GM12865 (cell line): ENCODE measurements around the gene CD99.
"Not testable (repeated sequence)": the region's sequence is repeated elsewhere in the genome, so short reads cannot be mapped to it uniquely, and the experiment has no call there.

Experiments used
- DNase-seq: peaks from one replicate; pipeline ENCODE4 v3.0.0; 2010; ENCODE audit warnings: low read depth
- H3K4me3 ChIP-seq: 2 replicates; pipeline ENCODE4 v1.5.1; 2011; ENCODE audit warnings: mild to moderate bottlenecking, low read depth, low read length, control low read depth
- TF ChIP-seq, protein P1 (sequence below): IDR thresholded peaks from 2 replicates; pipeline ENCODE4 v1.5.1; 2011; ENCODE audit warnings: low read length, control low read depth, low read depth, inconsistent platforms; ENCODE audit not compliant: insufficient read depth; ENCODE audit errors: missing control alignments

CD99 gene

DNA sequence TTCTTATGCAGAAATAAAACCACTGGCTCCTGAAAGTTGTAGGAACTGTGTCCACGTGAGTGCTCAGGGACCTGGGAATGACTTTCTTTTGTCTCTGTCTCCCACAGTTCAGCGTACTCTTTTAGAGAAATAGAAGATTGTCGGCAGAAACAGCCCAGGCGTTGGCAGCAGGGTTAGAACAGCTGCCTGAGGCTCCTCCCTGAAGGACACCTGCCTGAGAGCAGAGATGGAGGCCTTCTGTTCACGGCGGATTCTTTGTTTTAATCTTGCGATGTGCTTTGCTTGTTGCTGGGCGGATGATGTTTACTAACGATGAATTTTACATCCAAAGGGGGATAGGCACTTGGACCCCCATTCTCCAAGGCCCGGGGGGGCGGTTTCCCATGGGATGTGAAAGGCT is 49.6 kb downstream of the CD99 start:
- no peak for DNase-seq
- no peak overlapping the region for H3K4me3 ChIP-seq
- TF ChIP-seq, protein P1, sequence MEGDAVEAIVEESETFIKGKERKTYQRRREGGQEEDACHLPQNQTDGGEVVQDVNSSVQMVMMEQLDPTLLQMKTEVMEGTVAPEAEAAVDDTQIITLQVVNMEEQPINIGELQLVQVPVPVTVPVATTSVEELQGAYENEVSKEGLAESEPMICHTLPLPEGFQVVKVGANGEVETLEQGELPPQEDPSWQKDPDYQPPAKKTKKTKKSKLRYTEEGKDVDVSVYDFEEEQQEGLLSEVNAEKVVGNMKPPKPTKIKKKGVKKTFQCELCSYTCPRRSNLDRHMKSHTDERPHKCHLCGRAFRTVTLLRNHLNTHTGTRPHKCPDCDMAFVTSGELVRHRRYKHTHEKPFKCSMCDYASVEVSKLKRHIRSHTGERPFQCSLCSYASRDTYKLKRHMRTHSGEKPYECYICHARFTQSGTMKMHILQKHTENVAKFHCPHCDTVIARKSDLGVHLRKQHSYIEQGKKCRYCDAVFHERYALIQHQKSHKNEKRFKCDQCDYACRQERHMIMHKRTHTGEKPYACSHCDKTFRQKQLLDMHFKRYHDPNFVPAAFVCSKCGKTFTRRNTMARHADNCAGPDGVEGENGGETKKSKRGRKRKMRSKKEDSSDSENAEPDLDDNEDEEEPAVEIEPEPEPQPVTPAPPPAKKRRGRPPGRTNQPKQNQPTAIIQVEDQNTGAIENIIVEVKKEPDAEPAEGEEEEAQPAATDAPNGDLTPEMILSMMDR: no peak

DNA sequence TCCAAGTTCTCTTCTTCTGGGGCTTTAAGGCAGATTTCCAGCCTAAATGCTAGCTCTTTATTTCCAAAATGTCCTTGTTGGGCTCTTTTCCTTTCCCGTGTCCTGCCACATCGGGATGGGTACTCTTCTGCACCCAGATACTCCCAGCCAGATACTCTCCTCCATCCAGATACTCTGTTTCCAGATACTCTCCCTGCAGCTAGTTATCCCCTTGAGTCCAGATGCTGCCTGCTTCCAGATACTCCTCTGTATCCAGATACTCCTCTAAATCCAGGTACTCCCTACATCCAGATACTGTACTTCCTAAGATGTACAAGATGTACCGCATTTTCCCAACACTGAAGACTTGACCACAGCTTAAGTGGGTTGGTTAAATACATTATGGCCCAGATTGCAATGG is 50.3 kb downstream of the CD99 start:
- no peak for DNase-seq
- no peak overlapping the region for H3K4me3 ChIP-seq
- TF ChIP-seq, protein P1: no peak

DNA sequence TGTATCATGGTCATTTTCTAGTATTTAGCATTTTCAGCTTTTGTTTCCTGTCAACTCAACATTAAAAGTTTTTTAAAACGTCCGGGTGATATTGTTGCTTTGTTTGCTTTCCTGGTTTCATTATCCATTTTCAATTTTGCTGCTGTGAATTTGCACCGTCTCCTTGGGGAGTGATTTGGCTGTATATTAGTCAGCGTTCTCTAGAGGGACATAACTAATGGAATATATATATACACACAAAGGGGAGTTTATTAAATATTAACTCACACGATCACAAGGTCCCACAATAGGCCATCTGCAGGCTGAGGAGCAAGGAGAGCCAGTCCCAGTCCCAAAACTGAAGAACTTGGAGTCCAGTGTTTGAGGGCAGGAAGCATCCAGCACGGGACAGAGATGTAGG is 55.2 kb downstream of the CD99 start:
- DNase-seq, H3K4me3 ChIP-seq: not testable (repeated sequence)

DNA sequence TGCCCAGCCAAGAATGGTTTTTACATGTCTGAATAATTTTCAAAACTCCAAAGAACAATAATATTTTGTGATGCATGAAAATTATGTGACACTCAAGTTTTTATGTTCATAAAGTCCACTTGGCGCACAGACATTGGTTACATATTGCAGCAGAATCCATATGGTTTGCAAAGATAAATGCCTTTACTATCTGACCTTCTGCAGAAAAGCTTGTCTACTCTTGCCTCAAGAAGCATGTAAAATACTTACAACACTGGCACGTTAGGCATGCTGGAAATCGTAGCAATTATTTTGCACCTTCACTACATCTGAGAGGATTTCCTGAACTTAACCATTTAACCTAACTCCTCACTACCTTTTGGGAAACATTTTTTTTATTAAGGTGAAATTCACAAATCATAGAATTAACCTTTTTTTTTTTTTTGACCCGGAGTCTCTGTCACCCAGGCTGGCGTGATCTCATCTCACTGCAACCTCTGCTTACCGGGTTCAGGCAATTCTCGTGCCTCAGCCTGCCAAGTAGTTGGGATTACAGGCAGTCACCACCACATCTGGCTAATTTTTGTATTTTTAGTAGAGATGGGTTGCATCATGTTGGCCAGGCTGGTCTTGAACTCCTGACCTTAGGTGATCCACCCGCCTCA is 57.2 kb downstream of the CD99 start:
- TF ChIP-seq, protein P1: no peak
- H3K4me3 ChIP-seq: no peak overlapping the region
- DNase-seq: no peak

DNA sequence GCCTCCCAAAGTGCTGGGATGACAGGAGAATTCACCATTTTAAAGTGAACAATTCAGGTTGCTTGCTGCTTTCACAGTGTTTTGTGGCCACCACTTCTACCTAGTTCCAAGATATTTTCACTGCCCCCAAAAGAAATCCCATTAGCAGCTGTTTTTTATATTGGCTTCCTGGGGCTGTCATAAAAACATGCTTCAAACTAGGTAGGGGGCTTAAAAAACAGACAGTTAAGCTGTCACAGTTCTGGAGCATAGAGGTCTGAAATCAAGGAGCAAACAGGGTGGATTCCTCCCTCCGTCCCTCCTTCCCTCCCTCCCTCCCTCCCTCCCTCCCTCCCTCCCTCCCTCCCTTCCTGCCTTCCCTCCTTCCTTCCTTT is 57.7 kb downstream of the CD99 start:
- TF ChIP-seq, protein P1: no peak
- H3K4me3 ChIP-seq: no peak overlapping the region
- no peak for DNase-seq

DNA sequence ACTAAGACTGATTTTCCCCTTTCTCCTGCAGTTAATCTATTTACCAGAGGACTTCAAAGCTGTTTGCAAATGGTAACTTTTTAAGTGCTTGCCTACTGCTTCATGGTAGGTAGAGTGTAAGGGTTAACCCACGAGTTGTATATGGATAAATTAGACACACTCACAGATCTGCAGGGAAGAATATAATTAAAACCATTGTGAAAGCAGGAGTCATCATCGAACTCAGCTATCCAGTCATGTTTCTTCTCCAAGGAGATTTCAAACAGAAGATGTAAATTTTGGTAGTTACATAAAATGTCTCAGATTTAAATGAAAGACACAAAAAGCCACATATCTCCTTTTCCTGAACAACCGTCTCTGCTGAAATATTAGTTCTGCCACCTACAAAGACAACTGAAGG is 60.2 kb downstream of the CD99 start:
- no peak overlapping the region for H3K4me3 ChIP-seq
- DNase-seq: no peak
- TF ChIP-seq, protein P1: no peak

DNA sequence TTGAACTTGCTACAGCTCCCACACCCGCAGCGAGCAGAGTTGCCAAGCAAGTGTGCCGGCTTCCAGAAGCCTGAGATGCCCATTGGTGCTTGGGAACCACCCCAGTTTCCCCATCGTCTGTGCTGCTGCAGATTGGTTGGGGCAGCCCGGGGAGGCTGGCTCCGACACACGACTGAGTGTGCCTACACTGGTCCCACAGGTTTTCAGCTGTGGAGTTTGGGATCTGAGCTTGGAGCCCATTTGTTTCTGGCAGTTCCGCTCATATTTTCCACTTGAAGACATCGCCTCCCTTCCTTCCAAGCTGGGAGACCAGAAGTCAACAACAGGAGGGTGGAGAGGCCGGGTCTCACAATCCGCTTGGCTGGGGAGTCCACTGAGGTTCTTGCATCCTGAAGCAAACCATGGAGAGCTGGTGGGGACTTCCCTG is 60.8 kb downstream of the CD99 start, which contains the start of gene XG:
Gene XG (plus strand): TSS at position 167 of the 427 bp plus-strand sequence. CDS start 235 bp downstream, at position 402.
- DNase-seq, H3K4me3 ChIP-seq: not testable (repeated sequence)

DNA sequence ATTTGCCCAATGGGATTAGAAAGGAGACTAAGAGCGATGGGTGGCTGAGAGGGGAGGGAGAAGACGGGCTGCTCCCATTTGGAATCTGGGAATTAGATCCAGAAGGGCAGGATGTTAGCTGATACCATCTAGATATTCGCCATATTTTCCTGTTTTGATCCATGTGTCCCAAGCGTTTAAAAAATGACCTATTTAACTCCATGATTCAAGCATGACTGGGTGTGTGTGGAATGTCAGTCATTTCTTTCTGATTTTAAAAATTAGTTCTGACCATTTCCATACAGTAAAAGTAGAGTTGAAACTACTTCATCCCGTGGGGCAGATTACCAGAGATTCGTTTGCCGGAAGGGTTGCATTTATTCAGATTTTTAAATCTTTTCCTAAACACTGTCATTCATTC is 61.3 kb downstream of the CD99 start:
- not testable (repeated sequence) for H3K4me3 ChIP-seq, DNase-seq

DNA sequence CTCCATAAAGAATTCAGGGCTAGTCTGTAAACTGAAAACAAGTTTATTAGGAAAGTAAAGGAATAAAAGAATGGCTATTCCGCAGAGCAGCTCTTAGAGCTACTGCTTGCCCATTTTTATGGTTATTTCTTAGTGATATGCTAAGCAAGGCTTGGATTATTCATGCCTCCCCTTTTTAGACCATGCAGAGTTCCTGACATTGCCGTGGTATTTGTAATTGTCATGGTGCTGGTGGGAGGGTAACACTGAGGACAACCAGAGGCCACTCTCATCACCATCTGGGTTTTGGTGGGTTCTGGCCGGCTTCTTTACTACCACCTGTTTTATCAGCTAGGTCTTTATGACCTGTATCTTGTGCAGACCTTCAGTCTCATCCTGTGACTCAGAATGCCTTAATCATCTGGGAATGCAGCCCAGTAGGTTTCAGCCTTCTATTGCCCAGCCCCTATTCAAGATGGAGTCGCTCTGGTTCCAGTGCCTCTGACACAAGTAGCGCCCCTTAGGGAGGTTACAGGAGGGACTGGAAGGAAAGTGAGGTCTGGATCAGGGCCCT is 64.1 kb downstream of the CD99 start:
- not testable (repeated sequence) for DNase-seq, H3K4me3 ChIP-seq
